MM.1S (cell line): ENCODE data around the gene CX3CL1.

Experiments used
- DNase-seq: peaks from one replicate; pipeline ENCODE4 v3.0.0-alpha.2; 2015
- H2AFZ ChIP-seq: fragments of 300-600 bp; sonication (generic); 2 replicates; pipeline ENCODE4 v1.6.0; 2016; ENCODE audit warnings: antibody characterized with exemption, low read length
- H3F3A ChIP-seq: fragments of 300-600 bp; sonication (generic); 2 replicates; pipeline ENCODE4 v1.6.1; 2016; ENCODE audit warnings: mild to moderate bottlenecking, antibody characterized with exemption, low read length, moderate library complexity, mixed read lengths; ENCODE audit not compliant: insufficient read depth
- H3K27ac ChIP-seq: fragments of 300-600 bp; sonication (generic); 2 replicates; pipeline ENCODE4 v1.5.1; 2016; ENCODE audit warnings: mild to moderate bottlenecking, low read length
- H3K27me3 ChIP-seq: fragments of 300-600 bp; sonication (generic); replicated peaks from 2 replicates; pipeline ENCODE4 v1.6.0; 2016; ENCODE audit warnings: low read length; ENCODE audit not compliant: insufficient read depth
- H3K36me3 ChIP-seq: fragments of 300-600 bp; sonication (generic); replicated peaks from 2 replicates; pipeline ENCODE4 v1.6.1; 2016; ENCODE audit warnings: mild to moderate bottlenecking, low read length, mixed read lengths; ENCODE audit not compliant: insufficient read depth
- H3K4me1 ChIP-seq: fragments of 300-600 bp; sonication (generic); 2 replicates; pipeline ENCODE4 v1.6.1; 2016; ENCODE audit warnings: low read length, mixed read lengths
- H3K4me2 ChIP-seq: fragments of 300-600 bp; sonication (generic); 2 replicates; pipeline ENCODE4 v1.6.0; 2016; ENCODE audit warnings: low read depth, low read length
- H3K4me3 ChIP-seq: fragments of 300-600 bp; sonication (generic); 2 replicates; pipeline ENCODE4 v1.5.1; 2016; ENCODE audit warnings: low read length, mixed read lengths
- H3K79me2 ChIP-seq: fragments of 300-600 bp; sonication (generic); 2 replicates; pipeline ENCODE4 v1.6.1; 2016; ENCODE audit warnings: mixed run types, low read length, mixed read lengths
- H3K9ac ChIP-seq: fragments of 300-600 bp; sonication (generic); 2 replicates; pipeline ENCODE4 v1.6.1; 2016; ENCODE audit warnings: low read length, mixed read lengths
- H3K9me2 ChIP-seq: fragments of 300-600 bp; sonication (generic); replicated peaks from 2 replicates; pipeline ENCODE4 v1.6.1; 2016; ENCODE audit warnings: mild to moderate bottlenecking, low read length, mixed read lengths; ENCODE audit not compliant: insufficient read depth
- H3K9me3 ChIP-seq: fragments of 300-600 bp; sonication (generic); replicated peaks from 2 replicates; pipeline ENCODE4 v1.6.1; 2016; ENCODE audit warnings: mild to moderate bottlenecking, low read length, mixed read lengths; ENCODE audit not compliant: insufficient read depth
- H4K20me1 ChIP-seq: fragments of 300-600 bp; sonication (generic); 2 replicates; pipeline ENCODE4 v1.6.1; 2016; ENCODE audit warnings: mild to moderate bottlenecking, low read length, moderate library complexity, mixed read lengths; ENCODE audit not compliant: insufficient read depth
- CTCF ChIP-seq: fragments of 300-600 bp; sonication (generic); IDR thresholded peaks from 2 replicates; pipeline ENCODE4 v1.5.1; 2016; ENCODE audit warnings: antibody characterized with exemption, low read length, mixed read lengths
- EZH2 ChIP-seq: fragments of 300-600 bp; sonication (generic); optimal IDR thresholded peaks from 2 replicates; pipeline ENCODE3; 2017; ENCODE audit warnings: low read depth, mild to moderate bottlenecking, antibody characterized with exemption, low read length, mixed read lengths
- EZH2phosphoT487 ChIP-seq: fragments of 300-600 bp; sonication (generic); IDR thresholded peaks from 2 replicates; pipeline ENCODE4 v1.6.1; 2018; ENCODE audit warnings: antibody characterized with exemption, low read length

CX3CL1 gene

DNA sequence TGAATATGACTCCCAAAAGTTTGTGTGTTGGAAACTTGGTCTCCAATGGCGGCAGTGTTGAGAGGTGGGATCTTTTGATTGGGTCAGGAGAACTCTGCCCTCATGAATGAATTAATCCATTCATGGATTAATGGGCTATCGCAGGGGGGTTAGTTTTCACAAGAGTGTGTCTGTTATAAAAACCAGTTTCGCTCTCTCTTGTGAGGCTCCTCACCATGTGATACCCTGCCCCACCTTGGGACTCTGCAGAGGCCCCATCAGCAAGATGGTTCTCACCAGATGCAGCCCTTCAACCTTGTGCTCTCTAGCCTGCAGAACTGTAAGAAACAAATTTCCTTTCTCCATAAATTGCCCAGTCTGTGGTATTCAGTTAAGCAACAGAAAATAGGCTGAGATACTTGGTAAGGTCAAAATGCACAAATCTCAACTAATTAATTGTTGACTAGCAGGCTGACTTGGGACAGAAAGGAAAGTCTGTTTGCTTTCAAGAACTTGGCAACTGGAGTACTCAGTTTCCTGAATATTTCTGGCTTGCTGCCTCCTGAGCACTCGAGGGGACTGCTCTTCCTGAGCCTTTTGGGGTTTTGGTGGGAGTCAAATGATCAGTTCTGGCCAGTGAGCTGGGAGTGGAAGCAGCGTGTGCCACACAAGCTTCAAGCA is 18.5 kb downstream of the CX3CL1 start:
- no peaks in the 10 kb centered on the region for H3K4me1 ChIP-seq
- no peaks in the 10 kb centered on the region for H3K9me2 ChIP-seq
- no peaks in the 10 kb centered on the region for H3K27me3 ChIP-seq
- H3F3A ChIP-seq, result no peaks in the 10 kb centered on the region
- H4K20me1 ChIP-seq, result no peaks in the 10 kb centered on the region
- no peak overlapping the region for H3K4me2 ChIP-seq
- H3K36me3 ChIP-seq, result no peaks in the 10 kb centered on the region
- no peak overlapping the region for H3K4me3 ChIP-seq
- no peak overlapping the region for H3K9ac ChIP-seq
- H2AFZ ChIP-seq, result no peak overlapping the region
- H3K9me3 ChIP-seq, result no peaks in the 10 kb centered on the region
- no peaks in the 10 kb centered on the region for H3K79me2 ChIP-seq
- H3K27ac ChIP-seq, result no peak overlapping the region
- DNase-seq, result no peak
- TF ChIP-seq EZH2phosphoT487 (no peak), CTCF (no peak), EZH2 (no peak)

DNA sequence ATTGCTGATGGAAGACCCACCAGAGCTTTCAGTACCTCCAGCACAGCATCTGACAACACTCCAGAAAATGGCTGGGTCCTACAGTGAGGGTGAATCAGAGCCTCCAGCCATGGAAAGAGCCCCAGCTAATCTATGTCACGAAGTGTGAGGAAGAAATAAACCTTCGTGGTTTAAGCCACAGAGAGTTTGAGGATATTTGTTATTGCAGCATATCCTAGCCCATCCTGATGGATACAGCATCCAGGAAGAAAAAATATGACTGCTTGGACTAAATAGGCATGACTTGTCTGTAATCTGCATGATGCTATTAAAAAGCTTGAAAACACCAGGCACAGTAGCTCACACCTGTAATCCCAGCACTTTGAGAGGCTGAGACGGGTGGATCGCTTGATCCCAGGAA is 19.0 kb downstream of the CX3CL1 start:
- DNase-seq, result no peak
- H3K4me2 ChIP-seq, result no peak overlapping the region

DNA sequence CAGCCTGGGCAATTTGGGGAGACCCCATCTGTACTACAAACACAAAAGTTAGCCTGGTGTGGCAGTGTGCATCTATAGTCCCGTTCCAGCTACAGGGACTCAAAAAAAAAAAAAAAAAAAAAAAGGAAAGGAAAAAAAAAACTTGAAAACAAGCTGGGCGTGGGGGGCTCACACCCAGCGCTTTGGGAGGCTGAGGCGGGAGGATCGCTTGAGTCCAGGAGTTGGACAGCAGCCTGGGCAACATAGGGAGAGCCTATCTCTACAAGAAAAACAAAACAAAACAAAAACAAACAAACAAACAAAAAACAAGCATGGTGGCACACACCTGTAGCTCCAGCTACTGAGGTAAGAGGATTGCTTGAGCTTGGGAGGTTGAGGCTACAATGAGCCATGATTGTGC is 19.4 kb downstream of the CX3CL1 start:
- Histone ChIP-seq H3K4me3 (no peak overlapping the region), H3K4me1 (no peaks in the 10 kb centered on the region), H3K9me2 (no peaks in the 10 kb centered on the region), H4K20me1 (no peaks in the 10 kb centered on the region), H3K4me2 (no peak overlapping the region), H3K27ac (no peak overlapping the region), H3K27me3 (no peaks in the 10 kb centered on the region), H2AFZ (no peak overlapping the region), H3K9me3 (no peaks in the 10 kb centered on the region), H3K9ac (no peak overlapping the region), H3F3A (no peaks in the 10 kb centered on the region), H3K36me3 (no peaks in the 10 kb centered on the region), H3K79me2 (no peaks in the 10 kb centered on the region)
- TF ChIP-seq CTCF (no peak), EZH2phosphoT487 (no peak), EZH2 (no peak)
- no peak for DNase-seq

More for the DNA sequence above, 19.0 kb downstream of the CX3CL1 start:
- no peaks in the 10 kb centered on the region for H3K9me3 ChIP-seq
- H3K79me2 ChIP-seq, result no peaks in the 10 kb centered on the region
- H3K9me2 ChIP-seq, result no peaks in the 10 kb centered on the region
- H3K9ac ChIP-seq, result no peak overlapping the region
- no peaks in the 10 kb centered on the region for H4K20me1 ChIP-seq
- H3K4me3 ChIP-seq, result no peak overlapping the region
- H3F3A ChIP-seq, result no peaks in the 10 kb centered on the region
- no peak overlapping the region for H2AFZ ChIP-seq
- H3K27me3 ChIP-seq, result no peaks in the 10 kb centered on the region
- TF ChIP-seq EZH2phosphoT487 (no peak), CTCF (no peak), EZH2 (no peak)
- no peaks in the 10 kb centered on the region for H3K4me1 ChIP-seq
- H3K27ac ChIP-seq, result no peak overlapping the region
- H3K36me3 ChIP-seq, result no peaks in the 10 kb centered on the region
